Measurements from ENCODE around the gene GALP.
"Not testable (repeated sequence)": the region's sequence is repeated elsewhere in the genome, so short reads cannot be mapped to it uniquely, and the experiment has no call there.

The GALP gene

DNA sequence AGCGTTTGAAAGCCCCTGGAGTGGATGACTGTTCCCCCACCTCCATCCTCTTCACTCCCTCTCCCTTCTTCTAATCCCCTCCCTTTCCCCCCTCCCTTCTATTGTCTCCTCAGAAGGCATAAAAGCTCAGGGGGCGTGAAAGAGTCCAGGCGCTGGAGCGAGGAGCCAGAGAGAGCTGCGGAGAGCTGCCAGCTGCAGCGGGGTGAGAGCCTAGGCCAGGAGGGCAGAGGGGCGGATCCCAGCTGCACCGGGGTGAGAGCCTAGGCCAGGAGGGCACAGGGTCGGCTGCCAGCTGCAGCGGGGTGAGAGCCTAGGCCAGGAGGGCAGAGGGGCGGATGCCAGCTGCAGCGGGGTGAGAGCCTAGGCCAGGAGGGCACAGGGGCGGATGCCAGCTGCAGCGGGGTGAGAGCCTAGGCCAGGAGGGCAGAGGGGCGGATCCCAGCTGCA lies at the start of gene GALP:
GALP (plus strand) TSS at position 148 of the 447 bp plus-strand sequence. CDS start 1,101 bp downstream, outside the sequence.
- H3K4me2 ChIP-seq (ENCODE audit: low read depth, low read length, poor library complexity, severe bottlenecking); H4K20me1 ChIP-seq (ENCODE audit: insufficient read depth, low read length, poor library complexity, severe bottlenecking); H3K9me3 ChIP-seq (ENCODE audit: insufficient read depth, low read depth, low read length); H3K4me3 ChIP-seq (ENCODE audit: low read length, poor library complexity, severe bottlenecking); H3K9ac ChIP-seq (ENCODE audit: low read depth, low read length, poor library complexity, severe bottlenecking); H2AFZ ChIP-seq (ENCODE audit: low read length); H3K27me3 ChIP-seq (ENCODE audit: insufficient read depth, low read length, poor library complexity, severe bottlenecking); H3K36me3 ChIP-seq (ENCODE audit: insufficient read depth, low read length); H3K9me2 ChIP-seq (replicated peaks; ENCODE audit: low read depth, low read length); H3K79me2 ChIP-seq (ENCODE audit: insufficient read depth, low read length); H3F3A ChIP-seq (ENCODE audit: low read depth); H3K4me1 ChIP-seq (ENCODE audit: insufficient read depth, low read length, poor library complexity, severe bottlenecking): not testable (repeated sequence)

GRCh38 chr19:56126983-56127780 lies 48.6 kb upstream of the GALP start:
- Histone ChIP-seq H3K4me3 (ENCODE audit: low read length, poor library complexity, severe bottlenecking) (no peak overlapping the region), H3K4me1 (ENCODE audit: insufficient read depth, low read length, poor library complexity, severe bottlenecking) (no peaks in the 10 kb centered on the region), H3F3A (ENCODE audit: low read depth) (no peaks in the 10 kb centered on the region), H2AFZ (ENCODE audit: low read length) (no peak overlapping the region; the same call in 1 of the 2 replicates), H3K79me2 (ENCODE audit: insufficient read depth, low read length) (no peaks in the 10 kb centered on the region), H3K9me3 (ENCODE audit: insufficient read depth, low read depth, low read length) (no peaks in the 10 kb centered on the region), H3K9me2 (replicated peaks; ENCODE audit: low read depth, low read length) (no peaks in the 10 kb centered on the region), H4K20me1 (ENCODE audit: insufficient read depth, low read length, poor library complexity, severe bottlenecking) (no peaks in the 10 kb centered on the region), H3K4me2 (ENCODE audit: low read depth, low read length, poor library complexity, severe bottlenecking) (no peak overlapping the region), H3K9ac (ENCODE audit: low read depth, low read length, poor library complexity, severe bottlenecking) (no peak overlapping the region), H3K36me3 (ENCODE audit: insufficient read depth, low read length) (no peaks in the 10 kb centered on the region), H3K27me3 (ENCODE audit: insufficient read depth, low read length, poor library complexity, severe bottlenecking) (no peaks in the 10 kb centered on the region)
- TF ChIP-seq, protein P1, sequence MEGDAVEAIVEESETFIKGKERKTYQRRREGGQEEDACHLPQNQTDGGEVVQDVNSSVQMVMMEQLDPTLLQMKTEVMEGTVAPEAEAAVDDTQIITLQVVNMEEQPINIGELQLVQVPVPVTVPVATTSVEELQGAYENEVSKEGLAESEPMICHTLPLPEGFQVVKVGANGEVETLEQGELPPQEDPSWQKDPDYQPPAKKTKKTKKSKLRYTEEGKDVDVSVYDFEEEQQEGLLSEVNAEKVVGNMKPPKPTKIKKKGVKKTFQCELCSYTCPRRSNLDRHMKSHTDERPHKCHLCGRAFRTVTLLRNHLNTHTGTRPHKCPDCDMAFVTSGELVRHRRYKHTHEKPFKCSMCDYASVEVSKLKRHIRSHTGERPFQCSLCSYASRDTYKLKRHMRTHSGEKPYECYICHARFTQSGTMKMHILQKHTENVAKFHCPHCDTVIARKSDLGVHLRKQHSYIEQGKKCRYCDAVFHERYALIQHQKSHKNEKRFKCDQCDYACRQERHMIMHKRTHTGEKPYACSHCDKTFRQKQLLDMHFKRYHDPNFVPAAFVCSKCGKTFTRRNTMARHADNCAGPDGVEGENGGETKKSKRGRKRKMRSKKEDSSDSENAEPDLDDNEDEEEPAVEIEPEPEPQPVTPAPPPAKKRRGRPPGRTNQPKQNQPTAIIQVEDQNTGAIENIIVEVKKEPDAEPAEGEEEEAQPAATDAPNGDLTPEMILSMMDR (conservative IDR thresholded peaks at IDR 0.05; ENCODE audit: low read length), result no peak
- TF ChIP-seq EZH2phosphoT487 (IDR thresholded peaks at IDR 0.05; ENCODE audit: borderline replicate concordance), result no peak

DNA sequence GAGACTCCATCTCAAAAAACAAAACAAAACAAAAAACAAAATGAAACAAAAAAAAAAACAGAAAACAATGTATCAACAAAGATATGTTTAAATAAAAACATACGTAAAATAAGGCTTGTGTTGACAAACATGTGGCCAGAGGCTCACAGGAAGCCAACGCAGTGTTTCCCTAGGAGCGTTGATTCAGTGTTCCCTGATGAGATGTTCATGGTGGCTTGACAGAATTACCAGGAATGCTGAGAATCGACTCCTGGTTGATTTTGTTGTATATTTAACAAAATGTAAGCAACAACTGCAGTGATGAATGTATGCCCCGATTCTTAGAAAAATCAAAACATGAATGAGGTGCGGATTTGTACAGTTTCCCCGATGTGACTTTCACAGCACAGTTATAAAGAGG lies 45.8 kb upstream of the GALP start:
- H3K9me3 ChIP-seq (ENCODE audit: insufficient read depth, low read depth, low read length), result no peaks in the 10 kb centered on the region
- H3K27me3 ChIP-seq (ENCODE audit: insufficient read depth, low read length, poor library complexity, severe bottlenecking), result no peaks in the 10 kb centered on the region
- H3K36me3 ChIP-seq (ENCODE audit: insufficient read depth, low read length), result no peaks in the 10 kb centered on the region
- H2AFZ ChIP-seq (ENCODE audit: low read length), result no peak overlapping the region
- no peaks in the 10 kb centered on the region for H3F3A ChIP-seq (ENCODE audit: low read depth)
- no peak overlapping the region for H3K4me2 ChIP-seq (ENCODE audit: low read depth, low read length, poor library complexity, severe bottlenecking)
- H3K9me2 ChIP-seq (replicated peaks; ENCODE audit: low read depth, low read length), result no peaks in the 10 kb centered on the region
- no peak overlapping the region for H3K4me3 ChIP-seq (ENCODE audit: low read length, poor library complexity, severe bottlenecking)
- no peaks in the 10 kb centered on the region for H3K79me2 ChIP-seq (ENCODE audit: insufficient read depth, low read length)
- H3K9ac ChIP-seq (ENCODE audit: low read depth, low read length, poor library complexity, severe bottlenecking), result no peak overlapping the region
- no peak for TF ChIP-seq EZH2phosphoT487 (IDR thresholded peaks at IDR 0.05; ENCODE audit: borderline replicate concordance)
- TF ChIP-seq, protein P1 (conservative IDR thresholded peaks at IDR 0.05; ENCODE audit: low read length), result no peak
- H4K20me1 ChIP-seq (ENCODE audit: insufficient read depth, low read length, poor library complexity, severe bottlenecking), result no peaks in the 10 kb centered on the region
- H3K4me1 ChIP-seq (ENCODE audit: insufficient read depth, low read length, poor library complexity, severe bottlenecking), result no peaks in the 10 kb centered on the region

DNA sequence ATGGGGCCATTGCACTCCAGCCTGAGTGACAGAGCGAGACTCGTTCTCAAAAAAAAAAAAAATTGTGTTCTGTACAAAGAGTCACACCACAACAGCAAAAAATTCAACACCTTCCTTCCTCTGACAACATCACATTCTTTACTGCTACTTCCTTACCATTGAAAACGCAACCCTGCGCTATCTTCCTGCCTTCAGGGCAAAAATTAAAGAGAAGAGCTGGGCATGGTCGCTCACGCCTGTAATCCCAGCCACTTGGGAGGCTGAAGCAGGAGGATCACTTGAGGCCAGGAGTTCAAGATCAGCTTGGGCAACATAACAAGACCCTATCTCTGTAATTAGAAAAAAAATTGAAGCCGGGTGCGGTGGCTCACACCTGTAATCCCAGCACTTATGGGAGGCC lies 44.2 kb upstream of the GALP start:
- Histone ChIP-seq H3K4me2 (ENCODE audit: low read depth, low read length, poor library complexity, severe bottlenecking) (no peak overlapping the region), H3K27me3 (ENCODE audit: insufficient read depth, low read length, poor library complexity, severe bottlenecking) (no peaks in the 10 kb centered on the region), H3K9me3 (ENCODE audit: insufficient read depth, low read depth, low read length) (no peaks in the 10 kb centered on the region), H3K4me3 (ENCODE audit: low read length, poor library complexity, severe bottlenecking) (no peak overlapping the region), H3K9me2 (replicated peaks; ENCODE audit: low read depth, low read length) (no peaks in the 10 kb centered on the region), H3F3A (ENCODE audit: low read depth) (no peaks in the 10 kb centered on the region), H2AFZ (ENCODE audit: low read length) (no peak overlapping the region), H3K79me2 (ENCODE audit: insufficient read depth, low read length) (no peaks in the 10 kb centered on the region), H3K9ac (ENCODE audit: low read depth, low read length, poor library complexity, severe bottlenecking) (no peak overlapping the region), H3K4me1 (ENCODE audit: insufficient read depth, low read length, poor library complexity, severe bottlenecking) (no peaks in the 10 kb centered on the region), H3K36me3 (ENCODE audit: insufficient read depth, low read length) (no peaks in the 10 kb centered on the region), H4K20me1 (ENCODE audit: insufficient read depth, low read length, poor library complexity, severe bottlenecking) (no peaks in the 10 kb centered on the region)
- no peak for TF ChIP-seq EZH2phosphoT487 (IDR thresholded peaks at IDR 0.05; ENCODE audit: borderline replicate concordance)
- TF ChIP-seq, protein P1 (conservative IDR thresholded peaks at IDR 0.05; ENCODE audit: low read length), result no peak

All from Loucy (cell line).